ENCODE measurements around the gene IL18RAP.

- TF ChIP-seq CTCF (IDR thresholded peaks at IDR 0.05; ENCODE audit: low read depth, low read length, poor library complexity, severe bottlenecking) (no peak), EZH2phosphoT487 (IDR thresholded peaks at IDR 0.05; ENCODE audit: borderline replicate concordance, low read length) (no peak)
Measured at GRCh38 chr2:102438578-102438977, 15.6 kb downstream of the IL18RAP start.
